ENCODE results near the gene BAK1. TPM values are rescaled to one million over a fixed set of nuclear protein-coding genes. Genes with fewer than 3 reads are reported as not detected.

Gene BAK1
- total and polyA plus RNA-seq, 2 of the 4 experiments (the other 2 are of a cell fraction): 12.0 to 19.0 TPM

GRCh38 chr6:33599413-33599938, 19.4 kb upstream of the BAK1 start:
- DNase-seq (peak; percentile 40), ATAC-seq (ENCODE audit: low read depth) (peak; percentile 62)
- Histone ChIP-seq H3K18ac (ENCODE audit: low read depth, low read length) (no peak overlapping the region), H3K4me1 (ENCODE audit: control insufficient read depth, insufficient read depth, low read length) (peaks cover 3% of the 10 kb centered on the region; the same call in 1 of the 2 replicates), H3K9me1 (ENCODE audit: insufficient read depth, low read length) (peaks cover 5% of the 10 kb centered on the region), H3K36me3 (ENCODE audit: control insufficient read depth, insufficient read depth, low read length) (no peaks in the 10 kb centered on the region), H3K4ac (ENCODE audit: low read depth, low read length) (no peak overlapping the region), H3K4me3 (ENCODE audit: insufficient read depth, low read depth, low read length) (no peak overlapping the region), H2AFZ (replicated peaks; ENCODE audit: low read length, poor library complexity) (peak overlapping the region; percentile 61), H2BK120ac (ENCODE audit: low read depth, low read length) (no peak overlapping the region), H4K91ac (ENCODE audit: insufficient read depth, low read depth, low read length) (no peak overlapping the region), H4K8ac (ENCODE audit: low read depth in 2 of 2, low read length in 2 of 2) (no peak overlapping the region), H4K20me1 (ENCODE audit: insufficient read depth, low read length) (no peaks in the 10 kb centered on the region), H2BK20ac (ENCODE audit: low read depth, low read length) (no peak overlapping the region), H3K56ac (ENCODE audit: extremely low read depth, insufficient read depth, low read length) (no peak overlapping the region), H2BK5ac (ENCODE audit: low read depth, low read length, poor library complexity, severe bottlenecking) (no peak overlapping the region), H3K23ac (ENCODE audit: low read depth, low read length) (no peak overlapping the region; the same call in 1 of the 2 replicates), H3K14ac (replicated peaks; ENCODE audit: low read depth, low read length) (no peak overlapping the region), H3K9ac (ENCODE audit: low read depth, low read length) (no peak overlapping the region), H2BK15ac (ENCODE audit: low read depth, low read length) (no peak overlapping the region), H3K9me3 (ENCODE audit: control insufficient read depth, insufficient read depth, low read length) (no peaks in the 10 kb centered on the region), H2AK5ac (ENCODE audit: low read depth, low read length) (no peak overlapping the region), H3K27me3 (ENCODE audit: control insufficient read depth, insufficient read depth, low read length) (no peaks in the 10 kb centered on the region), H2AK9ac (replicated peaks; ENCODE audit: low read depth, low read length, poor library complexity) (peak overlapping the region; percentile 3), H3K79me1 (ENCODE audit: low read depth in 1 of 2, low read length in 2 of 2) (no peaks in the 10 kb centered on the region), H3K4me2 (ENCODE audit: low read depth, low read length) (no peak overlapping the region), H3K27ac (ENCODE audit: insufficient read depth, low read length) (no peak overlapping the region), H4K5ac (ENCODE audit: low read depth, low read length) (no peak overlapping the region)
- 62% methylated on average over 5 of the region's 9 CpGs; no CpG with 5 or more reads in 1 of the 2 experiments for whole genome bisulfite sequencing, 2 experiments (ENCODE audit: extremely low coverage in 2 of 2, insufficient read length in 1 of 2)
- no TSS peak for BruUV-seq (replicated peaks)
- TF ChIP-seq NFE2L2 (IDR thresholded peaks at IDR 0.05; ENCODE audit: low read depth, low read length): no peak
- TF ChIP-seq MAZ (IDR thresholded peaks at IDR 0.05; ENCODE audit: borderline replicate concordance, low read depth, low read length): no peak
- TF ChIP-seq FOS (IDR thresholded peaks at IDR 0.05; ENCODE audit: low read depth, low read length): no peak
- no peak for TF ChIP-seq MAFK (IDR thresholded peaks at IDR 0.05; ENCODE audit: low read depth, low read length)
- no peak for TF ChIP-seq BHLHE40 (IDR thresholded peaks at IDR 0.05; ENCODE audit: low read depth, low read length)
- TF ChIP-seq MXI1 (IDR thresholded peaks at IDR 0.05; ENCODE audit: borderline replicate concordance, low read depth, low read length): no peak
- TF ChIP-seq RAD21 (IDR thresholded peaks at IDR 0.05; ENCODE audit: low read length): no peak
- no peak for TF ChIP-seq RCOR1 (IDR thresholded peaks at IDR 0.05; ENCODE audit: insufficient replicate concordance, low read length)
- TF ChIP-seq CEBPB (IDR thresholded peaks at IDR 0.05; ENCODE audit: low read depth, low read length): no peak
- TF ChIP-seq POLR2A (IDR thresholded peaks at IDR 0.05; ENCODE audit: low read depth, low read length): no peak
- no peak for TF ChIP-seq SMC3 (IDR thresholded peaks at IDR 0.05; ENCODE audit: low read depth, low read length)
- TF ChIP-seq CTCF (conservative IDR thresholded peaks at IDR 0.05; ENCODE audit: low read depth, low read length): no peak
- TF ChIP-seq USF2 (IDR thresholded peaks at IDR 0.05; ENCODE audit: low read depth, low read length): no peak
- no peak for TF ChIP-seq ELK1 (IDR thresholded peaks at IDR 0.05; ENCODE audit: borderline replicate concordance, low read depth, low read length)
- TF ChIP-seq CHD1 (IDR thresholded peaks at IDR 0.05; ENCODE audit: low read depth, low read length): no peak
- no peak for TF ChIP-seq RFX5 (IDR thresholded peaks at IDR 0.05; ENCODE audit: low read depth, low read length)
- dilution Hi-C loops (cut with HindIII; ENCODE audit: low sequenced_read_pairs, unreplicated experiment) (no loop called here), in situ Hi-C loops (cut with MboI; ENCODE audit: low sequenced_read_pairs) (no loop called here), intact Hi-C loops (cut with micrococcal nuclease) (no loop called here)
- POLR2A ChIA-PET (ENCODE audit: unreplicated experiment): no interaction called here
- CTCF ChIA-PET: interaction anchor here (1.0 to 1.5 kb wide), 2 partner anchors 8 to 9 kb away, joined by 3 read pairs; no protein-coding TSS in a partner anchor
